ENCODE data around the gene SSC4D.

DNA sequence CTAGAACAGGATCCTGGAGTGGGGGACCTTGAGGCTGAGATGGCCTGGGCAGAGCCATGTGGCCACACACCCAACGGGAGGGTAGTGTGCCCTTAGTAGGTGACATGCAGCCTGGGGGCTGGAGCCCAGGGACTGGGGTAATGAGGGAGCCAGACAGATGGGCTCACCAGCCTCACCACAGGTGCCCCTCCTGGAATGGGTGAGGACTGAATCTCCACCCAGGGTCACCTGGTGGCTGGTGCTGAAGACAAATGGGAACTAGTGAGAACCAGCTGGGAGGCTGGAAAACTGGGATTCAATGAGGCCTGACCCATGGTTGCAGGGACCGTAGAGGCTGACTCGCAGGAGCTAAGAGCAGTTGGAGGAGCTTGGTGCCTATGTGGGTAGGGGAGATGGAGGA lies 21.3 kb upstream of the SSC4D start:
- no peak for TF ChIP-seq CTCF (conservative IDR thresholded peaks at IDR 0.05 in 1 of 2, IDR thresholded peaks at IDR 0.05 in 1 of 2; ENCODE audit: extremely low read depth in 1 of 2, insufficient read depth in 1 of 2, low read depth in 1 of 2, low read length in 2 of 2)
- no peak for TF ChIP-seq EZH2 (IDR thresholded peaks at IDR 0.05; ENCODE audit: borderline replicate concordance, low read length)
